Erythroblast (primary cell): ENCODE results near the gene SLMAP.

Experiments
- GATA1 ChIP-seq: IDR thresholded peaks from 2 replicates; pipeline ENCODE4 v1.6.1; 2011; ENCODE audit warnings: low read depth, mild to moderate bottlenecking, control low read depth, low read length, moderate library complexity
- POLR2A ChIP-seq: IDR thresholded peaks from 2 replicates; pipeline ENCODE4 v1.6.1; 2011; ENCODE audit warnings: mild to moderate bottlenecking, low read length

DNA sequence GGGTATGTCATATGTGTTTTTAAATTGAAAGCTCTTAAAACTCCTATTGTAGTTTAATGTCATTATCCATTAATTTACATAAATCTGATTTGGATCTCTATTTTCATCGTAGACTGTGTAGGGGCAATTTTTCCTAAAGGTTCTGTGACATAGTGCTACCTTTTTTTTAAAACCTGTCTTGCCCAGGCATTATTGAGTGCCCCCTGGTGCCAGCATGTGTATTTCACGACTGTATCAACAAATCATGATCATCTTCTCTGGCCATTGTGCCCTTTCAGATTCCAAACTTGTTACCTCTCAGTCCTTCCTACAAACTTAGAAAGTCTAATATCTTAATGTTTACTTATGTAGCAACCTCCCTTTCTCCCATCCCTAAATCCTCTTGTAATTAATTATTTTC is 154.9 kb downstream of the SLMAP start:
- no peak for TF ChIP-seq POLR2A
- TF ChIP-seq GATA1, result no peak
